ENCODE data around the gene PWWP2B.

Gene PWWP2B

GRCh38 chr10:132364594-132364970 is 32.4 kb upstream of the PWWP2B start:
- H3K36me3 ChIP-seq (ENCODE audit: control insufficient read depth in 1 of 2, insufficient read depth in 2 of 2, low read length in 2 of 2): peaks cover 7 to 47% of the 10 kb centered on the region in 2 donors
- no peaks in the 10 kb centered on the region for H3K27me3 ChIP-seq (ENCODE audit: low read depth, low read length)

GRCh38 chr10:132365102-132365501 is 31.9 kb upstream of the PWWP2B start:
- H3K36me3 ChIP-seq (ENCODE audit: control insufficient read depth in 1 of 2, insufficient read depth in 2 of 2, low read length in 2 of 2): peaks cover 7 to 47% of the 10 kb centered on the region in 2 donors
- no peaks in the 10 kb centered on the region for H3K27me3 ChIP-seq (ENCODE audit: low read depth, low read length)
- no peaks in the 10 kb centered on the region for H3K9me3 ChIP-seq (ENCODE audit: control insufficient read depth in 1 of 2, low read length in 2 of 2)
- no peak overlapping the region for H3K27ac ChIP-seq (ENCODE audit: low read length)
- H3K4me3 ChIP-seq (ENCODE audit: low read depth in 1 of 2, low read length in 2 of 2): no peak overlapping the region
- no peaks in the 10 kb centered on the region for H3K4me1 ChIP-seq (ENCODE audit: control insufficient read depth in 1 of 2, insufficient read depth in 2 of 2, low read length in 2 of 2)

More at GRCh38 chr10:132364594-132364970, 32.4 kb upstream of the PWWP2B start:
- Histone ChIP-seq H3K27ac (ENCODE audit: low read length) (no peak overlapping the region), H3K4me3 (ENCODE audit: low read depth in 1 of 2, low read length in 2 of 2) (no peak overlapping the region), H3K9me3 (ENCODE audit: control insufficient read depth in 1 of 2, low read length in 2 of 2) (no peaks in the 10 kb centered on the region), H3K4me1 (ENCODE audit: control insufficient read depth in 1 of 2, insufficient read depth in 2 of 2, low read length in 2 of 2) (no peaks in the 10 kb centered on the region)

GRCh38 chr10:132366006-132366405 is 31.0 kb upstream of the PWWP2B start:
- H3K9me3 ChIP-seq (ENCODE audit: control insufficient read depth in 1 of 2, low read length in 2 of 2): no peaks in the 10 kb centered on the region
- H3K27ac ChIP-seq (ENCODE audit: low read length): no peak overlapping the region
- no peaks in the 10 kb centered on the region for H3K4me1 ChIP-seq (ENCODE audit: control insufficient read depth in 1 of 2, insufficient read depth in 2 of 2, low read length in 2 of 2)
- H3K36me3 ChIP-seq (ENCODE audit: control insufficient read depth in 1 of 2, insufficient read depth in 2 of 2, low read length in 2 of 2): peaks cover 7 to 47% of the 10 kb centered on the region in 2 donors
- no peak overlapping the region for H3K4me3 ChIP-seq (ENCODE audit: low read depth in 1 of 2, low read length in 2 of 2)
- H3K27me3 ChIP-seq (ENCODE audit: low read depth, low read length): no peaks in the 10 kb centered on the region

GRCh38 chr10:132366499-132366898 is 30.5 kb upstream of the PWWP2B start:
- Histone ChIP-seq H3K4me1 (ENCODE audit: control insufficient read depth in 1 of 2, insufficient read depth in 2 of 2, low read length in 2 of 2) (no peaks in the 10 kb centered on the region), H3K36me3 (ENCODE audit: control insufficient read depth in 1 of 2, insufficient read depth in 2 of 2, low read length in 2 of 2) (peaks cover 7 to 47% of the 10 kb centered on the region in 2 donors), H3K9me3 (ENCODE audit: control insufficient read depth in 1 of 2, low read length in 2 of 2) (no peaks in the 10 kb centered on the region), H3K4me3 (ENCODE audit: low read depth in 1 of 2, low read length in 2 of 2) (no peak overlapping the region), H3K27me3 (ENCODE audit: low read depth, low read length) (no peaks in the 10 kb centered on the region), H3K27ac (ENCODE audit: low read length) (no peak overlapping the region)

- no peak overlapping the region for H3K27ac ChIP-seq (ENCODE audit: low read length)
- peaks cover 7 to 35% of the 10 kb centered on the region in 2 donors for H3K36me3 ChIP-seq (ENCODE audit: control insufficient read depth in 1 of 2, insufficient read depth in 2 of 2, low read length in 2 of 2)
- no peaks in the 10 kb centered on the region for H3K4me1 ChIP-seq (ENCODE audit: control insufficient read depth in 1 of 2, insufficient read depth in 2 of 2, low read length in 2 of 2)
- no peaks in the 10 kb centered on the region for H3K27me3 ChIP-seq (ENCODE audit: low read depth, low read length)
- H3K4me3 ChIP-seq (ENCODE audit: low read depth in 1 of 2, low read length in 2 of 2): no peak overlapping the region
- no peaks in the 10 kb centered on the region for H3K9me3 ChIP-seq (ENCODE audit: control insufficient read depth in 1 of 2, low read length in 2 of 2)
These were observed 28.6 kb upstream of the PWWP2B start for GRCh38 chr10:132368391-132368790.

- no peak overlapping the region for H3K4me3 ChIP-seq (ENCODE audit: low read depth in 1 of 2, low read length in 2 of 2)
- no peaks in the 10 kb centered on the region for H3K4me1 ChIP-seq (ENCODE audit: control insufficient read depth in 1 of 2, insufficient read depth in 2 of 2, low read length in 2 of 2)
- no peak overlapping the region for H3K27ac ChIP-seq (ENCODE audit: low read length)
- H3K9me3 ChIP-seq (ENCODE audit: control insufficient read depth in 1 of 2, low read length in 2 of 2): no peaks in the 10 kb centered on the region
- H3K36me3 ChIP-seq (ENCODE audit: control insufficient read depth in 1 of 2, insufficient read depth in 2 of 2, low read length in 2 of 2): peaks cover 7 to 32% of the 10 kb centered on the region in 2 donors
- no peaks in the 10 kb centered on the region for H3K27me3 ChIP-seq (ENCODE audit: low read depth, low read length)
These were observed 27.9 kb upstream of the PWWP2B start for GRCh38 chr10:132368881-132369635.

- Histone ChIP-seq H3K4me3 (ENCODE audit: low read depth in 1 of 2, low read length in 2 of 2) (no peak overlapping the region), H3K27ac (ENCODE audit: low read length) (no peak overlapping the region), H3K27me3 (ENCODE audit: low read depth, low read length) (no peaks in the 10 kb centered on the region)
These were observed 27.3 kb upstream of the PWWP2B start for GRCh38 chr10:132369636-132370185.

GRCh38 chr10:132370426-132371340 is 26.3 kb upstream of the PWWP2B start:
- no peaks in the 10 kb centered on the region for H3K4me1 ChIP-seq (ENCODE audit: control insufficient read depth in 1 of 2, insufficient read depth in 2 of 2, low read length in 2 of 2)
- no peak overlapping the region for H3K27ac ChIP-seq (ENCODE audit: low read length)
- H3K4me3 ChIP-seq (ENCODE audit: low read depth in 1 of 2, low read length in 2 of 2): no peak overlapping the region
- H3K36me3 ChIP-seq (ENCODE audit: control insufficient read depth in 1 of 2, insufficient read depth in 2 of 2, low read length in 2 of 2): peaks cover 7 to 18% of the 10 kb centered on the region in 2 donors
- H3K27me3 ChIP-seq (ENCODE audit: low read depth, low read length): no peaks in the 10 kb centered on the region
- H3K9me3 ChIP-seq (ENCODE audit: control insufficient read depth in 1 of 2, low read length in 2 of 2): no peaks in the 10 kb centered on the region

More at GRCh38 chr10:132369636-132370185, 27.3 kb upstream of the PWWP2B start:
- H3K4me1 ChIP-seq (ENCODE audit: control insufficient read depth in 1 of 2, insufficient read depth in 2 of 2, low read length in 2 of 2): no peaks in the 10 kb centered on the region
- H3K9me3 ChIP-seq (ENCODE audit: control insufficient read depth in 1 of 2, low read length in 2 of 2): no peaks in the 10 kb centered on the region
- peaks cover 7 to 26% of the 10 kb centered on the region in 2 donors for H3K36me3 ChIP-seq (ENCODE audit: control insufficient read depth in 1 of 2, insufficient read depth in 2 of 2, low read length in 2 of 2)

- H3K4me3 ChIP-seq (ENCODE audit: low read depth in 1 of 2, low read length in 2 of 2): no peak overlapping the region
- H3K27ac ChIP-seq (ENCODE audit: low read length): no peak overlapping the region
- H3K36me3 ChIP-seq (ENCODE audit: control insufficient read depth in 1 of 2, insufficient read depth in 2 of 2, low read length in 2 of 2): peaks cover 1 to 8% of the 10 kb centered on the region in 2 donors
- no peaks in the 10 kb centered on the region for H3K9me3 ChIP-seq (ENCODE audit: control insufficient read depth in 1 of 2, low read length in 2 of 2)
- no peaks in the 10 kb centered on the region for H3K4me1 ChIP-seq (ENCODE audit: control insufficient read depth in 1 of 2, insufficient read depth in 2 of 2, low read length in 2 of 2)
- H3K27me3 ChIP-seq (ENCODE audit: low read depth, low read length): no peaks in the 10 kb centered on the region
These were observed 25.3 kb upstream of the PWWP2B start for GRCh38 chr10:132371641-132372081.

- H3K4me1 ChIP-seq (ENCODE audit: control insufficient read depth in 1 of 2, insufficient read depth in 2 of 2, low read length in 2 of 2): no peaks in the 10 kb centered on the region
- H3K9me3 ChIP-seq (ENCODE audit: control insufficient read depth in 1 of 2, low read length in 2 of 2): no peaks in the 10 kb centered on the region
- H3K27me3 ChIP-seq (ENCODE audit: low read depth, low read length): no peaks in the 10 kb centered on the region
- H3K27ac ChIP-seq (ENCODE audit: low read length): no peak overlapping the region
- no peaks in the 10 kb centered on the region for H3K36me3 ChIP-seq (ENCODE audit: control insufficient read depth in 1 of 2, insufficient read depth in 2 of 2, low read length in 2 of 2)
- H3K4me3 ChIP-seq (ENCODE audit: low read depth in 1 of 2, low read length in 2 of 2): no peak overlapping the region
These were observed 24.4 kb upstream of the PWWP2B start for GRCh38 chr10:132372516-132373095.
